ENCODE measurements around the gene LENG9.
A peak's percentile ranks its signal among the peaks of the same experiment; 100 is the strongest.

LENG9 gene

DNA sequence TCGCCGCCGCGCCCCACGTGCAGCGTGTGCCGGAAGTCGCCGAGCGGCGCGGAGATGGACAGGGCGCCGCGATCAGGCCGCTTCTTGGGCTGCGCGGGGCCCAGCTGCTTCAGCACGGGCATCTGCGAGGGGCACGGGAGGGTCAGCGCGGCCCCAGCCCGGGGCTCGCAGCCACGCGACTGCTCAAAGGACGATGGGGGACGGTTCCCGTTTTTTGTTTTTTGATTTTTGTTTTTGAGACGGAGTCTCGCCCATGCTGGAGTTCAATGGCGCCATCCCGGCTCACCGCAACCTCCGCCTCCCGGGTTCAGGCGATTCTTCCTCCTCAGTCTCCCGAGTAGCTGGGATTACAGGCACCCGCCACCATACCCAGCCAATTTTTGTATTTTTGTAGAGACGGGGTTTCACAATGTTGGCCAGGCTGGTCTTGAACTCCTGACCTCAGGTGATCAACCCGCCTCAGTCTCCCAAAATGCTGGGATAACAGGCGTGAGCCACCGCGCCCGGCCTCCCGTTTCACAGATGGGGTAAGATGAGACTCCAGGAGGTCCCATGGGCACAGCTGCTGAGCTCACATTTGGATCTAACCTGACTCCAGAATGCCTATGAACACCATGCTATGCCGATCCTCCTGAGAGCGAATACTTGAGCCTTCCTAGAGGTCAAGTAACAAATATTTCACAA, 2.0 kb upstream of the LENG9 start:
- Histone ChIP-seq H3K27ac (no peak overlapping the region), H3K36me3 (peaks cover 20% of the 10 kb centered on the region), H3K4me3 (ENCODE audit: low read depth in 1 of 2, low read length in 1 of 2) (peak overlapping the region in 1 of 2 experiments; percentile 66), H3K9me3 (no peaks in the 10 kb centered on the region), H3K27me3 (peaks cover 79% of the 10 kb centered on the region), H3K4me1 (ENCODE audit: control insufficient read depth in 1 of 2, insufficient read depth in 1 of 2, low read depth in 1 of 2, low read length in 1 of 2) (peaks cover 28 to 32% of the 10 kb centered on the region in 2 experiments)
- TF ChIP-seq, protein P1, sequence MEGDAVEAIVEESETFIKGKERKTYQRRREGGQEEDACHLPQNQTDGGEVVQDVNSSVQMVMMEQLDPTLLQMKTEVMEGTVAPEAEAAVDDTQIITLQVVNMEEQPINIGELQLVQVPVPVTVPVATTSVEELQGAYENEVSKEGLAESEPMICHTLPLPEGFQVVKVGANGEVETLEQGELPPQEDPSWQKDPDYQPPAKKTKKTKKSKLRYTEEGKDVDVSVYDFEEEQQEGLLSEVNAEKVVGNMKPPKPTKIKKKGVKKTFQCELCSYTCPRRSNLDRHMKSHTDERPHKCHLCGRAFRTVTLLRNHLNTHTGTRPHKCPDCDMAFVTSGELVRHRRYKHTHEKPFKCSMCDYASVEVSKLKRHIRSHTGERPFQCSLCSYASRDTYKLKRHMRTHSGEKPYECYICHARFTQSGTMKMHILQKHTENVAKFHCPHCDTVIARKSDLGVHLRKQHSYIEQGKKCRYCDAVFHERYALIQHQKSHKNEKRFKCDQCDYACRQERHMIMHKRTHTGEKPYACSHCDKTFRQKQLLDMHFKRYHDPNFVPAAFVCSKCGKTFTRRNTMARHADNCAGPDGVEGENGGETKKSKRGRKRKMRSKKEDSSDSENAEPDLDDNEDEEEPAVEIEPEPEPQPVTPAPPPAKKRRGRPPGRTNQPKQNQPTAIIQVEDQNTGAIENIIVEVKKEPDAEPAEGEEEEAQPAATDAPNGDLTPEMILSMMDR (IDR thresholded peaks at IDR 0.05) = no peak

DNA sequence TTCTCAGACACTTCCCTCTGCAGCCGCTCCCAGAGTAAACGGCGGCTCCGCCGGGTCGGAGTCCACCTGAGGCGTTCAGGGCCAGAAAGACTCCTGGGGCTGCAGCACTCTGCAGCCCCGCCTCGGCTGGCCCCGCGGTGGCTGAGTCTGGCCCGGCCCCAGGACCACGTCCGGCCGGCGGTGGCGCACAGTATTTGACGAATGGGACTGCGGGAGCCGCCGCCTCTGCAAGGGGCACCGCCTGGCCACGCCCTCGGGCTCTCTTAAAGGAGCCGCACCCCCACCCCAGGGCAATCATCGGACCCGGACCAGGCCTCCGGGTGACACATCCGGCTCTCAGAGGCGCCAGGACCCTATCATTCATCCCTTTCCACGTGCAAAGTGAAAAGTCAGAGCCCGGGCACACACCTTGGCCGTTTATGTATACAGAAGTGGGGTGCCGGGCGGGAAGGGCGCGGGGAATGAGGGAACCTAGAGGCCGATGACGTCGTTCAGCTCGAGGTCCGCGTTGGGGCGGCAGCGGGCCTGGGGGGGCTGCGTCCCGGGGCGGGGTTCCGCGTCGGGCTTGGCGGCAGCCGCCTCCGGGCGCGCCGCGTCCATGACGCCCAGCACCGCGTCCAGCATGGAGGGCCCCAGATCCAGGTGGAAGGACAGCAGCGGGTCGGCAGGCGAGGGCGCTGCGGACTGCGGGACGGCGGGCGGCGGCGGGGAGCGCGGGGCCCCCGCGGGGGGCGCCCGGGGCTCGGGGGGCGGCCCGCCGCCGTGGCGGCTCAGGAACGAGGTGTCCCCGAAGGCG, 1.2 kb upstream of the LENG9 start:
- no peaks in the 10 kb centered on the region for H3K9me3 ChIP-seq
- H3K4me1 ChIP-seq (ENCODE audit: control insufficient read depth in 1 of 2, insufficient read depth in 1 of 2, low read depth in 1 of 2, low read length in 1 of 2) = peaks cover 28 to 32% of the 10 kb centered on the region in 2 experiments
- TF ChIP-seq, protein P1 (IDR thresholded peaks at IDR 0.05) = no peak
- H3K4me3 ChIP-seq (ENCODE audit: low read depth in 1 of 2, low read length in 1 of 2) = peak overlapping the region; percentile 66 to 72
- peaks cover 72% of the 10 kb centered on the region for H3K27me3 ChIP-seq
- H3K36me3 ChIP-seq = peaks cover 28% of the 10 kb centered on the region
- peak overlapping the region; percentile 66 for H3K27ac ChIP-seq

DNA sequence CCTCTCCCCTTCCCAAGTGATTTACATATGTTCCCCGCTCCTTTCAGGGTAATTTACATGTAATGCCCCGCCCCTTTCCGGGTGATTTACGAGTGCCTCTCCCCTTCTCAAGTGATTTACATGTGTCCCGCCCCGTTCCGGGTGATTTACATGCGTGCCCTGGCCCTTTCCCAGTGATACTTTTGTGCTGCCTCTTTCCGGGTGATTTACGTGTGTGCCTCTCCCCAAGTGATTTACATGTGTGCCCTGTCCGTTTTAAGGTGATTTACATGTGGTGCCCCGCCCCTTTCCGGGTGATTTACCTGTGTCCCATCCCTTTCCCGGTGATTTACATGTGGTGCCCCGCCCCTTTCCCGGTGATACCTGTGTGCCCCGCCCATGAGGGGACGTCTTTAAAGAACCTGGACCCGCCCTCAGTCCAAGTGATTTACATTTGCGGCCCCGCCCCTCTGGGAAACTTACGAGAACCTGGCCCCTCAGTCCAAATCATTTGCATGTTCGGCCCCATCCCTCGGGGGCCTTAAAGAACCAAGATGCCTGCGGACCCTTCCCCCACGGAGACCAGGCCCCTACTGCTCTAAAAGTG, 559 bp upstream of the LENG9 start:
- Histone ChIP-seq H3K36me3 (peaks cover 34% of the 10 kb centered on the region), H3K4me1 (ENCODE audit: control insufficient read depth in 1 of 2, insufficient read depth in 1 of 2, low read depth in 1 of 2, low read length in 1 of 2) (peaks cover 28 to 32% of the 10 kb centered on the region in 2 experiments), H3K4me3 (ENCODE audit: low read depth in 1 of 2, low read length in 1 of 2) (peak overlapping the region; percentile 66 to 72), H3K9me3 (no peaks in the 10 kb centered on the region), H3K27ac (peak overlapping the region; percentile 66), H3K27me3 (peaks cover 65% of the 10 kb centered on the region)
- TF ChIP-seq, protein P1 (IDR thresholded peaks at IDR 0.05) = no peak

DNA sequence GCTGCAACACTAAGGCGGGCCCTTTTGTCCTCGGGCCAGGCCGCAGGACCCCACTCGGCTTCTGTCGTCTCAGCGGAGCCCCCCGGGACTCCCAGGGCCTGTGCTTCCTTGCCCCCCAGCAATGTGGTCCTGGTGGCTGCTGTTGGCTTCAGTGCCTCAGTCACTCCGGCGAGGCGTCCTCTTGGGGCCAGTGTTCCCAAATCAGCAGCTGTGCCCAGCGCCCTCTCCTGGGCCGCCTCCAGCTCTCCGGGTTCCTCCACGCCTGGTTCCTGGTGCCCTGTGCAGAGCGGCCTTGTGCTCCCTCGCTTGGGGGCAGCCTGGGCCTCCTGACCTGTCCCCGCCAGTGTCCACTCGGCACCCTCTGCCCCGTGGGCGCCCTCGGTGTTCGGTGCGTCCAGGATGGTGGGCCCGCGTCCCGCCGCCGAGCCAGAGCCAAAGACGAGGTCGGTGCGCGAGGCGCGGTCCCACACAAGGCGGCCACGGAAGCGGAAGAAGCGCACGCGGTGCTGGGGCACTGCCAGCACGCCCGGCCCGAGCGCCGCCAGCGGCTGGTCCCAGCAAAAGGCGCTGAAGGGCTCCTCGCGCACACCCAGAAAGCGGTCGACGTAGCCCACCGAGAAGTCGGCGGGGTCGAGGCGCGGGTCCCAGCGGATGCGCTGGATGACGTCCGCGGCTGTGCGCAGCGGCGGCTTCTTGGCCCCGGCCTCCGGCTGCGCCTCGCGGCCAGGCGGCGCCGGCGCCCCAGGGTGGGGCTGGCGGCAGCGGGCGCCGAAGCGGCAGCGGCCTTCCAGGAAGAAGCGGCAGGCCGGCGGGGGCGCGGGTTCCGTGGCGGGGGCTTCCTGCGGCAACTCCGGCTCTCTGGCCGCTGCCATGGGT, 685 bp downstream of the LENG9 start:
- Histone ChIP-seq H3K27ac (peak overlapping the region; percentile 66), H3K4me3 (ENCODE audit: low read depth in 1 of 2, low read length in 1 of 2) (peak overlapping the region; percentile 66 to 72), H3K27me3 (peaks cover 52% of the 10 kb centered on the region), H3K36me3 (peaks cover 47% of the 10 kb centered on the region), H3K9me3 (no peaks in the 10 kb centered on the region), H3K4me1 (ENCODE audit: control insufficient read depth in 1 of 2, insufficient read depth in 1 of 2, low read depth in 1 of 2, low read length in 1 of 2) (peaks cover 28 to 32% of the 10 kb centered on the region in 2 experiments)
- TF ChIP-seq, protein P1 (IDR thresholded peaks at IDR 0.05) = peak; percentile 21

Measured in neutrophil (primary cell).